ENCODE results near the gene KCNMA1. TPM values are rescaled to one million over a fixed set of nuclear protein-coding genes. Genes with fewer than 3 reads are reported as not detected.

The KCNMA1 gene
- total RNA-seq, 1 donor from 2014 or later: 94.3 TPM

GRCh38 chr10:76939933-76940468 lies 697.6 kb downstream of the KCNMA1 start:
- Histone ChIP-seq H3K27ac (no peak overlapping the region), H3K36me3 (no peaks in the 10 kb centered on the region), H3K27me3 (no peaks in the 10 kb centered on the region), H3K9me3 (no peaks in the 10 kb centered on the region), H3K4me3 (no peak overlapping the region), H3K4me1 (peaks cover 7% of the 10 kb centered on the region)
- TF ChIP-seq CTCF (IDR thresholded peaks at IDR 0.05): no peak
- no peak for TF ChIP-seq POLR2A (IDR thresholded peaks at IDR 0.05)
- no peak for TF ChIP-seq POLR2AphosphoS5 (IDR thresholded peaks at IDR 0.05; ENCODE audit: insufficient read depth in 1 of 2, low read depth in 1 of 2)
- DNase-seq (ENCODE audit: extremely low spot score in 2 of 2): no peak
- intact Hi-C loops (cut with DNase I): no loop called here

GRCh38 chr10:76937181-76937600 lies 700.4 kb downstream of the KCNMA1 start:
- no peaks in the 10 kb centered on the region for H3K27me3 ChIP-seq

DNA sequence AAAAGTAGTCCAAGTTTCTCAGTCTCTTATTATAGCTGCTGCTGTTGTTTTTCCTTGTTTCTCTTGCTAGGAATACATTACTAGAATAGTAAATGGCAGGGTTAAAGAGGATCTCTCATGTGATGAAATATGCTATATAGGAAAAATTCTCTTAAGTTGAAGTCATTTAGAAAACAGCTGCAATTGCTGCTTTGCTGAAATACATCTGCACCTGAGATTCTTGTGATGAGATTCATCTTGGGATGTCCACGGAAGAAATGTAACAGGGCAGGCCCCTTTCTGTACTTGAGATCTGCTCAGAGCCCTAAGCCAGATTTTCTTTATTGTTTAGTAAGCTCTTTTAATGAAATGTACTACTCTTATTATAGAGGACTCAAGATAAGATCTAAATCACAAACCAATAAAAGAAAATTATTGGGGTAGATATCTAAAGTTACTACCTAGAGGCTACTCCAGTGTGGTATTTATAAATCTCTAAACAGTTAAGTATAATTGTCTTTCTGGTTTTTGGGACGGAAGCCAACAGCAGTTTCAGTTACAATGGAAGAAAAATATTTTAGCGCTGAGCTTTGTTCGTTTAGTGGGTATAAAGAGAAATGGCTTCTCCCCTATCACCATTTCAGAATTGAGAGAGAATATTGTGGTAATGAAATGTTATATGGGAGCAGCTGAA lies 701.5 kb downstream of the KCNMA1 start:
- Histone ChIP-seq H3K4me1 (no peaks in the 10 kb centered on the region), H3K4me3 (no peak overlapping the region), H3K9me3 (no peaks in the 10 kb centered on the region), H3K36me3 (no peaks in the 10 kb centered on the region), H3K27ac (no peak overlapping the region), H3K27me3 (no peaks in the 10 kb centered on the region)
- intact Hi-C loops (cut with DNase I): no loop called here
- DNase-seq (ENCODE audit: extremely low spot score in 2 of 2): no peak
- TF ChIP-seq POLR2A (IDR thresholded peaks at IDR 0.05) (no peak), POLR2AphosphoS5 (IDR thresholded peaks at IDR 0.05; ENCODE audit: insufficient read depth in 1 of 2, low read depth in 1 of 2) (no peak), CTCF (IDR thresholded peaks at IDR 0.05) (no peak)

More at GRCh38 chr10:76937181-76937600, 700.4 kb downstream of the KCNMA1 start:
- Histone ChIP-seq H3K27ac (peak overlapping the region; percentile 13), H3K4me3 (no peak overlapping the region), H3K9me3 (no peaks in the 10 kb centered on the region), H3K36me3 (no peaks in the 10 kb centered on the region), H3K4me1 (no peaks in the 10 kb centered on the region)
- TF ChIP-seq POLR2A (IDR thresholded peaks at IDR 0.05) (no peak), CTCF (IDR thresholded peaks at IDR 0.05) (no peak)
- no peak for DNase-seq (ENCODE audit: extremely low spot score in 2 of 2)
- intact Hi-C loops (cut with DNase I): no loop called here

DNA sequence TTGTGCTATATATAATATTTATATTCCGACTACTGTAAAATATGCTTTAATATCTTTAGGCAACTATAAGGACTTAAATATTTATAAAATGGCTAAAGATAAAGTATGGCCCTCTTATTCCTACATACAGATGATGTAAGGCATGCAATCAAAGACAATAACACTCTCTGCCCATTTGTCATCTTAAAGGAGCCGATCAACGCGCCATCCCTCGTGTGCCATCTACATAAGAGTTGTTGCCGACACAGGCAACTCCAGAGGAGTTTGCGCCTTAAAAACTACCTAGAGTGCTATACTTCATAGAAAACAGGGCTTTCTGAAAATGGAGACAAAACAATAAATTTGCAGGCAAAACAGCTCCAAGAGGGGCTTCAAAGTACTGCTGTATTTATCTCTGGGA lies 709.0 kb downstream of the KCNMA1 start:
- no peak overlapping the region for H3K27ac ChIP-seq
- DNase-seq (ENCODE audit: extremely low spot score in 2 of 2): no peak
- no peak overlapping the region for H3K4me3 ChIP-seq
- TF ChIP-seq POLR2A (IDR thresholded peaks at IDR 0.05) (no peak), POLR2AphosphoS5 (IDR thresholded peaks at IDR 0.05; ENCODE audit: insufficient read depth in 1 of 2, low read depth in 1 of 2) (no peak), CTCF (IDR thresholded peaks at IDR 0.05) (no peak)
- H3K9me3 ChIP-seq: no peaks in the 10 kb centered on the region
- intact Hi-C loops (cut with DNase I): no loop called here
- H3K36me3 ChIP-seq: no peaks in the 10 kb centered on the region
- no peaks in the 10 kb centered on the region for H3K27me3 ChIP-seq
- H3K4me1 ChIP-seq: no peaks in the 10 kb centered on the region

- H3K4me1 ChIP-seq: peaks cover 8% of the 10 kb centered on the region
- no peak for DNase-seq (ENCODE audit: extremely low spot score in 2 of 2)
- H3K9me3 ChIP-seq: no peaks in the 10 kb centered on the region
- no peaks in the 10 kb centered on the region for H3K27me3 ChIP-seq
- intact Hi-C loops (cut with DNase I): no loop called here
- no peaks in the 10 kb centered on the region for H3K36me3 ChIP-seq
- TF ChIP-seq POLR2AphosphoS5 (IDR thresholded peaks at IDR 0.05; ENCODE audit: insufficient read depth in 1 of 2, low read depth in 1 of 2) (no peak), POLR2A (IDR thresholded peaks at IDR 0.05) (no peak), CTCF (IDR thresholded peaks at IDR 0.05) (no peak)
- no peak overlapping the region for H3K27ac ChIP-seq
- H3K4me3 ChIP-seq: no peak overlapping the region
Observed at GRCh38 chr10:76925636-76926405, 711.8 kb downstream of the KCNMA1 start.

Data from vagina (tissue), 2 donors.